NCI-H526 (cell line): ENCODE results near the gene GSG1.

Experiments
- DNase-seq, 2 experiments: peaks; one replicate each; lab custom pipeline; 2025; lab: John Stamatoyannopoulos, UW

The GSG1 gene

GRCh38 chr12:13119826-13120225, 16.4 kb upstream of the GSG1 start:
- DNase-seq = peak in 1 of 2 experiments; percentile 11

DNA sequence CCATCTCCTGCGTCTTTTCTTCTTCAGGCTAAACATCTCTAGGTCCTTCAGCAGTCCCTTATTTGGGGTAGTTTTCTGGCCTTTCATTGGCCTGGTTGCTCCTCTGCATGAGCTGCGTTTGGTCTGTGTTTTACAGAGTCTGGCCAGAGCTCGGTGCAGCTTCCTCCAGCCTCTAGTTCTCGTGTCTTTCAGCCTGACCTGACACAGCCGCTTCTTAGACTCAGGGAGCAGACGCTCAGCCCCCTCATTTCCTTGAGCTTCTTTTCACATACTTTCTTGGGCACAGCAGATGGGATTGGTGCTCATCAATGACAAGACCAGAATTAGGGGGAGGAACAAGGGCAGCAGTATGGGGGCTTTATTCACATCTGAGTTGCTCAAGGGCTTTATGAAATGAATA, 13.6 kb upstream of the GSG1 start:
- no peak for DNase-seq

GRCh38 chr12:13116259-13116658, 12.8 kb upstream of the GSG1 start:
- no peak for DNase-seq

GRCh38 chr12:13114251-13115052, 11.0 kb upstream of the GSG1 start:
- no peak for DNase-seq

DNA sequence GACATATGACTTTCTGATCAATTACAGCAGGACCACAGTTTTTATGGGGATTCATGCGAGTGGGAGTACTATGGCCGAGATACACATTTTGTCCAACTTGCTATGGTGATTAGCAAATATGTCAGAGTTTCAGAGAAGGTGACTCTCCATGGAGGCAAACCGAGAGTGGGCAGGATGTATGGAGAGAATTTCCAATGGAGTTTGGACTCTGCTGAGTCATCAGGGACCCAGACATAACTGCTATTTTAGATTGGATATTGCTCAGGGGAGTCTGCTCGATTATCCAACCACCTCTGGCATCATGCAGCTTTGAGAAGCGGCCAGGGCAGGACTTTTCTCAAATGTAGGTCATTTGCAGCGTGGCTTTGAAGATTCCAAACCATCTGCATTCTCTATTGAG, 9.5 kb upstream of the GSG1 start:
- no peak for DNase-seq

GRCh38 chr12:13106666-13107065, 3.2 kb upstream of the GSG1 start:
- no peak for DNase-seq

GRCh38 chr12:13105781-13106180, 2.3 kb upstream of the GSG1 start:
- DNase-seq = no peak

- DNase-seq = no peak
These were observed 942 bp upstream of the GSG1 start for GRCh38 chr12:13104409-13104808.

DNA sequence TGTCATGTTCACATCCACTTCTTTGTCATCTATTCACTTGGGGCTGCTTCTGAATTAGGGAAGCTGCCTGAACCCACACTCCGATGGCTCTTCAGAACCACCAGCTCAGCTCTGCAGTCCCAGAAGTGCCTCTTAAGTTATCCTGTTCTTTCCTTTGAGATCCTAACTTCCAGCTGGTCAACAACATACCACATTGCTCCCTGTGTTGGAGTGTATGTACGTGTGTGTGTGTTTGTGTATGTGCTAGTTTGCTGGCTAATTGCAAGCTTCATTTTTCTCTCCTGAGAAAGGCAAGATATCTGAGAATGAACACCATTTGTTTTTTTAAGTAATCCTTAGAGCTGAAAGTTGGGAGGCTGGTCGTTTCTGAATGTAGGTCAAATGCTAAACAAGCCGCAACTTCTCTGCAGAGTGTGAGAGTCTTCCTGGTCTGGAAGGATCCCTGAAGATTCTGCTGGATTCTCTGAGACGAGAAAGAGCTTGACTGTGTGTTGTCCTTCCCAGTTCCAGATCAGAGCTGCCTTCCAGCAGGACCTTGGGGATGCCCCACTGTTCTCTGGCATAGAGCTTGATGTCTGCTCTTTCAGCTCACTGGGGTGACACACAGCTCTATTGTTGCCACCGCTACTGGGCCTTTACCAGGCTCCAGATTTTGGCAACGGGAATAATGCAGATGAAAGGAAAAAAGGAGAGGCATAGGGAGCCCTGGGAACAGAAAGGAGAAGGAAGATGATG, 839 bp downstream of the GSG1 start:
- no peak for DNase-seq

DNA sequence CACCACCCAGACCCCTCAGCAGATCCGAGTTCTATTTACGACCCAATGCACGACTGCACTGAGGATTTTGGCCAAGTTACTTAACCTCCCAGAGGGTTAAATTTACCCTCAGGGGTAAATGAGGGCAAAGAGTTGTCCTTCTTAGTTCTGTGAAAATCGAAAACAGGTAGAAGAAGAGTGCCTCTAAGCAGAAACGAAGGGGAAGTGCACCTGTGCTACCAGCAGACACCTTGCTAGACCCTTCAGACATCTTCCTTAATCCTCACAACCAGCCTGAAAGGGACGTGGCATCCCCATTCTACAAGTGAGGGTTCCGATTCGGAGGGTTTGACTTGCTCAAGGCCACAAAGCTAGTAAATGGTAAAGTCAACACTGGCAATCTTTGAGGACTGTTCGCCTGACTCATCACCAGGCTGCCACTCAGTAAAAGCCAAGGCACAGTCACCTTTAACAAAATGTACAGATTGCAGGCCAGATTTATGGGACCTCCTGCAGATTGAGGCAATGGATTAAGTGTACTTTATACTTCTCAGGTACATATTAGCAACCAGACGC, 1.6 kb downstream of the GSG1 start:
- DNase-seq = no peak

DNA sequence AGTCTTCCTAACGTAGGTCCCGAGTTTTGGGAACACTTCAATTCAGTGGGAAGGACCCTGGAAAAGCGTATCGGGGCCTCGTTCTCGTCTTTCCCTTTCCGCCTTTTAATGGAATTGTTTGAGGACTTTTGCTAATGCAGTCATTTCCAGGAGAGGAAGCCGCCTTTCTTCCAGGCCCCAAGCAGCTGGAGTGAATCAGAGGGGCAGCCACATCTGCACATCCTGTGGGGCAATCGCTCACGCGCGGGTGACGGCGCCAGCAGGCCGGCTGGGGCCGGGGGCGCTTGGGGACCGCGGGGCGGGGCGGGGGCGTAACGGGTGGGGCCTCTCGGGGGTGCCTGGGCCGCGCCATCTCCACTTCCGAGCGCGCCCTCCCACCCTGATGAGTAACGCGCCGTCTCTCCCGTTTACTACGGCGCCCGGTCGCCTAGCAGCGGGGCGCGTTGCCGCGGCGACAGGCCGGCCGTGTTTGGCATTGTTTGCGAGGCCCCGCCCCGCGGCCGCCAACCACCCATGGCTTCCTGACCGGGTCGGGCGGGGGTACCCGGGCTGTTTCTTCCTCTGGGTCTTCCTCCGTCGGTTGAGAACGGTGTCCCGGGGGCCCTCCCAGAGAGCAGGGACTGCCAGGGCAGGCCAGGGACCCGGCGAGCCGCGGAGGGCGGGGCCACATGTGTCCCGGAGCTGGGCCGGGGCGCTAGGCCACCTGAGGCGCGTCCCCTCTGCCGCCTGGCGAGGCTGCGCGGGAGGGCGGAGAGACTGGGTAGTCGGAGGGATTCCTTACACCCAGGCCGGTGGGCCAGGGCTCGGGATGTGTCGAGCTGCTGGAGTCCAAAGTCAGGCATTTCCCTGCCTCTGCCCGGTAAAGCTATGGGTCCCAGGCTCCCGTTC, 2.3 kb downstream of the GSG1 start:
- peak; percentile 34 to 91 for DNase-seq

DNA sequence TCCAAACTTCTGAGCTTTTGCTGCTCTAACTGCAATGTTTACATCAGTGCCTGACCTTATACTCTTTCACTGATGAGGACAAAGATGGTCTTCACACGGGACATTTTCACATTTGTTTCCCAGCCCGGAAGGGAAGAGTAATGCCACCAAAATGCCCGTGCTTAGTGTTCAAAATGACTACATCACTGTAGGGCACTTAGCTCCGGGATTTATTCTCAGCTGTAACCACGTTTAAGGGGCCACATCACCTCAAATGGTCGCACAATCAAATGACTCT, 2.9 kb downstream of the GSG1 start:
- DNase-seq = no peak

DNA sequence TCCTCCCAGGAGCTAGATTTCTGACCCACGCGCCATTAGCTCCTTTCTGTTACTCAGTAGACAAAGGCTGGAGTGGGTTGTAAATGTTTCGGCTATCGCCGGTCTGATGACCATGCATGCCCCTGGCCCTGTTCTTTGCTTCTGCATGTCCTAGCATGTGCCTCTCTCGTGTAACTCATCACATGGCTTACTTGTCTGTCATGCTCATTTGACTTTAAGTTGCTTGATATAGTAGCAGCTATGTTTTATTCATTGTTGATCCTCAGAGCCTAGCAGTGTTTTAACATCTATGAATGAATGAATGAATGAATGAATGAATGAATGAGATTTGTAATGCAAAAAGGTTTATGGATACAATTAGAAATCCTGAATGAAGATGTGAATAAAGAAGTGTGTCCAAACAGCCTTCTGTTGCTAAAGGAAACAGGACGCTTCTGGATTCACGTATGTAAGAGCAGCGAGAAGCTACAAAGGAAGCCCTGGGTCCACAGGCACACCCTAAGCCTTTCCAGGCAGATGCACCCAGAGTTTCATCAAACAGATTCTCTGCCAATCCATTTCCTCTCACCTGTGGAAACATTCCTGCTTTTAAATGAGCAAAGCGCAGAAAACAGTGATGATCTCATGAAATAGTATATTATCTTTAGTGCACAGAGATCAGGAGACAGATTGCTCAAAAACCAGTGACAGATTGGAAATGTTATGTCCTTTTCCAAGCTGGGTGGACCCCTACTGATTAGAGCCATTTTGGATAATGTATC, 3.4 kb downstream of the GSG1 start:
- DNase-seq = no peak

DNA sequence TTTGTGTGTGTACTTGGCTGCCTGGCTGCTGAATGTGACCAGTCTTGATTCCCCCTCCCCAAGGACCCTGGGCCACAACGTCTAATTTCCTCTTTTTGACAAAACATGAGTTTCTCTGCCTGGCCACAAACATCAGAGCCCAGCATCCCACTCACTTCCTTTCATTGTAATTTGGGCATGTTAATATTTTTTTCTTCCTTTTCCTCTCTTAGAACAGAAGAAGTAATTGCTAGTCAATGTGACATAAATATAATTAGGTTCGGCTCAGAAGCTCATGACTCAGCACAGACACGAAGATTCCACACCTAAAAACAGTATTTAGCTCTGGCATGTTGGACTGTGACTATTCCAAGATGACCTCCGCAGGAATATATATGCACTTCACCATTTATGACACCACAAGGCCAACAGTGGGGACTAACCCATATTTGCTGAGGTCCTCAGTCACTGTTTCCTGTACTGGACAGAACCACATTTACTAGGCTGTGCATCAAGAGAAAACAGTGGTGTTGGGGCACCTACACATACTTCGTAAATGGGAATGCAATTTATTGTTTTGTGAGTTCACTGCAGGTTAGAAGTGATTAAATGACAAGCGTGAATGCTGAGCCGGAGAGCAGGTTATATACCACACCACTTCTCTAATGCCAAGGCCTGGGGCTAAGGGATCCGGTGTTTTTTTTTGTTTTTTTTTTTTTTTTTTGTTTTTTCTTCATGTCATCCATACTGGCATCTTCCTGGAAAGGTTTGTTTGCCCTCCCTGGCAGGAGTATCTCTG, 4.2 kb downstream of the GSG1 start:
- no peak for DNase-seq

GRCh38 chr12:13097491-13098011, 5.9 kb downstream of the GSG1 start:
- no peak for DNase-seq

- no peak for DNase-seq
These were observed 8.0 kb downstream of the GSG1 start for GRCh38 chr12:13095266-13095995.

DNA sequence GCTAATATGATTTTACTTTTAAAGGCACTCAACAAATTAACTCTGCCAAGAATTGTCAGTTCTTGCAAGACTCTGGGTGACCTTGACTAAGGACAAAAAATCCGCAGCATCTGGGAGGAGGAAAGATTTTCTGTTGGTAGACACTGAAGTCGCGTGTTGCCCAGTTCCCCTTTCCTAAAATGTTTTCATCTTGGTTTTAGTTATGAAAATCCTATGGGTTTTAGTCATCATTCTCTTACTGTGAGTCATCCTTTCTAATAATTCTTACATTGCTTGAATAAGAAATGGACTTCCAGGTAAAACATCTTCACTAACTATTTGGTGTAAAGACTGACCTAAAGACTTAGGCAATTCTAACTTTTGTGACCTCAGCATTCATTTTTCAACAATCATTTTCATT, 9.1 kb downstream of the GSG1 start:
- DNase-seq = no peak

DNA sequence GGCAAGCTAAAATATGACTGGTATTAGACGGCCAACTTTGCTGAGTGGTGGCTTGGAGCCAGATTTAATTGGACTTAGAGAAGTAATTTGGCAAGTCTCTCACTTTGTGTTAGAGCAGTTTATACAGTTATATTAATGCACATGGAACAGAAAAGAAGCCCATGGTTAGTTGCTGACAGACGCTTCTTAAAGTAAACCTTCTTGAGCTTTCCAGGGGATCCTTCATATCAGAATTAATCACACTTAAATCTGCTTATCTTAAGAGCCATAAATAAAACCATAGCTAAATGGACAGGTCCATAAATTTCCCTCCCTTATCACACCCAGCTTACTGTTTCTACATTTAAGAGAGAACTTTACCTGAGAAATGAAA, 9.6 kb downstream of the GSG1 start:
- no peak for DNase-seq

DNA sequence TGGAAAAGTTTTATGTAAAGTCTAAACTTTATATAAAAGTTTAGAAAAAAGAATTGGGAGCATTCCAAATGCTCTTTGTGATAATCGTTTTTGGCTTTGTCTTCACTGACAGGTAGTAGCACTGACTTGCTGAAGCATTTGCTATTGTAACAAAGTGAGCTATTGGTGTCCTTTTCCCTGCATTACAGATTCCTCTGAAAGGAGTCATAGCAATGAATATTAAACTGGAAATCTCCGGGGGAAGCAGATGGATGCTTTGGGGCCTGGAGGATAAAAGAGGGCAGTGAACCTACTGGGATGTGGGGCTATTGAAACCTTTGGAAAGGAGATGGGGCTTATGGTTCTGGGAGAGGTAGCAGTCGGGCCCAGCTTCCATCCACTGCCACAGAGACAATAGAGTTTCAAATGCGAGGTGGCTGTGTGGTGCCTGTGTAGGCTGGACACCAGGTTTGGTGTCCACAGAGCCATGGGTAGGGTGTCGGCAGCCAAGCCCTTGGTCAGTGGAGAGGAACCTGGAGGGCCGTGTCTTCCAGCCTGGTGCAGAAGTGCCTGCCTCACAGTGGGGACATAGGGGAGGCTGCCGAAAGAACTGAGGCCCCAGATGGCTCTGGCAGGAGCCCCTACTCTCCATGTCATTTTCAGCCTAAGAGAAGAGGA, 10.1 kb downstream of the GSG1 start:
- no peak for DNase-seq

DNA sequence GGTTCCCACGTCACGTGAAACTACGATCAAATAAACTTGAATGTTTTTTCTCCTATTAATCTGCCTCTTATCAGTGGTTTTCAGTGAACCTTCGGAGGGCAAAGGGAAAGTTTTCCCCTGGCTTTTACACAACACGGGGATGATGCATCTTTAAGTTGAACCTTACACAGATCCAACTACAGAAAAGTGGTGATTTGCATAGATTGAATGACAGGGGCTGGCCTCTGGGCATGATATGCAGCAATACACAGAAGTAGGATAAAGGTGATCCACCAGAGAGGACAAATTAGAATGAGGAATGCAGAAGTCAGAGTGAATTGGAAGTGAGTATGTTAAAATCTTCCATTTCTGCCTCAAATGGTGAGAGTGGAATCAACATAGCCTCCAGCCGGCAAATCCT, 11.6 kb downstream of the GSG1 start:
- DNase-seq = peak; percentile 39 to 55
